Anterior cingulate cortex (tissue), 58 donors: ENCODE measurements around the gene AP3B1.
A peak's percentile ranks its signal among the peaks of the same experiment; 100 is the strongest.
"Not testable (repeated sequence)": the region's sequence is repeated elsewhere in the genome, so short reads cannot be mapped to it uniquely, and the experiment has no call there.

Source experiments
- DNase-seq, 58 donors: peaks; one replicate each; lab custom pipeline; 2025; lab: John Stamatoyannopoulos, UW

The AP3B1 gene

GRCh38 chr5:78170335-78170734 is 124.2 kb downstream of the AP3B1 start:
- not testable (repeated sequence) for DNase-seq

DNA sequence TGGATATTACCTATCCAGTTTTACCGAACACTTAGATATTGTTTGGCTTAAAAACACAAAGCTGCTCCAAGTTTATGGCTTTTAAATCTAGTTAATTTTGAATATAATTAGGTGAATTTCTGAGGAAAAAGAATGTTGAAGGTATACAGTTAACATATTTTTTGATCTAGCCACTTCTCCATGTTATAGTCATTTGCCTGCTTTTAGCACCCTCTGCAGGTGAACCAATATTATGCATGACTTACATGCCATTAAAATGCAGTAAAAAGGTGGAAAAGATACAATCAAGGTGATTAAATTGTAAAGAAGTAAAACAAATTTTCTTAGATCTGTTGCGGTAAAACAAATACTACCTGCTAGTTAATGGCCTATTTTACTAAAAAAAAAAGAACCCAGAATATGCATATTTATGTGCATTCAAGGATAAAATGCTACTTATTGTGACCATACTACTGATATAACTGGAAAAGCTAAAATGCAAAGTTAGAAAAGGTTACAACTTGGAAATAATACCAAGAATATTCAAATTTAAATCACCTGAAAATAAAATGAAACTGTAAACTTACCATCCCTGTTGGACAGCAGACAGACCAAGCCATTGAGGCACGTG is 132.1 kb downstream of the AP3B1 start:
- peak in 1 of 58 donors; percentile 23 for DNase-seq

DNA sequence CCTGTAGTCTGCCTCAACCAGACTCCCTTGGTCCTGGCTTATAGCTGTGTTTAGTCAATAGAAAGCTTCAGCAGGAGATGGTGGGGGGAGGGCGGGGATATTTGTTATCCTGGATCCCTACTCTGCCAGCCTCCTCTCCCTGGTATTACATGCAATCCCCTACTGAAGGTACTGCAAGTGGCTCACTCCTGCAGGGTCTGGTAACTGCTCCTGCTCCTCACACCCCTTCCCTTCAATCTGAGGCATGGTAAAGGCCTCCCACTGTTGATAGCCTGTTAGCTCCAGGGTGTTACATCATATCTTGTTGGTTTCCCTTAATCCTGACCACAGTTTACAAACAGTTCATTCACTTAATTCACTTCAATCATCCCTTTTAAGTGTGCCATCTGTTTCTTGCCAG is 137.5 kb downstream of the AP3B1 start:
- no peak for DNase-seq

GRCh38 chr5:78151594-78152271 is 142.8 kb downstream of the AP3B1 start:
- no peak for DNase-seq

GRCh38 chr5:78137290-78137689 is 157.2 kb downstream of the AP3B1 start:
- DNase-seq = no peak

GRCh38 chr5:78133423-78133822 is 161.1 kb downstream of the AP3B1 start:
- DNase-seq = no peak

DNA sequence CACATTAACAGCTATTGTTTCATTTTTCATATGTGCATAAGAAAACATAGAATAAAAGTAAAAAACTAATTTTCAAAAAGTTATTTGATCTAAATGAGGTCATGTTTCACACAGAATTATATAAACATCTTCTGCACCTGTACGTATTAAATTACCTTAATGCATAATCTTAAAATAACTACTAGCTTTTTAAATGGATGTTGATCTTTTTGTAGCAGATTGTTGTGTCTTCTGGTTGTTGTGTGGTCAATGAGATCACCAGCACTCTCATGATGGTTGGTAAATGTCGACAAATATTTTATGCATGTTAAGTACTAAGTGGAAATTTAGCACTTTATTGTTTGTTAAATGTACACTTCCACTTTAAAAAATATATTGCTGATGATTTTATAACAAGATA is 162.0 kb downstream of the AP3B1 start:
- DNase-seq = no peak

GRCh38 chr5:78129597-78129996 is 164.9 kb downstream of the AP3B1 start:
- no peak for DNase-seq

- DNase-seq = no peak
Measured at GRCh38 chr5:78127875-78128274, 166.6 kb downstream of the AP3B1 start.

GRCh38 chr5:78126536-78126935 is 168.0 kb downstream of the AP3B1 start:
- DNase-seq = no peak

DNA sequence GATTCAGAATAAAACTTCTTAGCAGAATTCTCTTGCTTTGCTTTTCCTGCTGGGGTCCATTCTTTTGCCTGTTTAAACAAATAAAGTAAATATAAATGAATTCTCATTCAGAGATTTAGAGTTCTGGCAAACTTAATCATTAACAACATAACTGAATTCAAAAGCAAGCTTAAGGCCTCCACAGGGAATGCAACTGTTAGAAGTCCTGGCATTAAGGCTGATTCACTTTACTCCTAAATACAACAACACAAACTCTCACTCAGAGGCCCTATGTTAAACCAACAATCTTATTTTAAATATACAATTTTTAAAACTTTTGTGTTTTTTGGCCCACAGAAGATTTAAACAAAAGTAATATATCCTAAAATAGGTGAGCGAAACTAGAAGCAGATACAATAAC is 178.3 kb downstream of the AP3B1 start:
- DNase-seq = no peak

GRCh38 chr5:78113689-78114264 is 180.7 kb downstream of the AP3B1 start:
- no peak for DNase-seq

DNA sequence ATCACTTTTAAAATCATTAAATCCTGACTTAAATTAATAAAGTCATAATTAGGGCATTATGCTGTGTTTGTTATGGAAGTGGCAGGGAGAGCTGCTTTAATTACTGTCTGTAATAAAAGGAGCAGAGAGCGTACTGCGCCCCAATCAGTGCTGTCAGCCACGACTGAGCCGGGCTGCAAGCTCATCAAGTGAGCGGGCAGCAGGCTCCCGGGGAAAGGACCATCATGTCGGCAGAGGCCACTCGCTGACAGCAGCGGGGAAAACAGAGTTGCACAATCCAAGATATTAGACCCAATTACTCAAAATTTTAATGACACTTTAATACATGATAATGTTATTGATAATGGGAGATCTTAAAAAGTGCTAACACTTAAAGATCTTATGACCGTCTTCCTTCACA is 181.6 kb downstream of the AP3B1 start:
- DNase-seq = no peak

- no peak for DNase-seq
Measured at GRCh38 chr5:78109891-78110324, 184.6 kb downstream of the AP3B1 start.

- no peak for DNase-seq
Measured at GRCh38 chr5:78108564-78108963, 185.9 kb downstream of the AP3B1 start.

DNA sequence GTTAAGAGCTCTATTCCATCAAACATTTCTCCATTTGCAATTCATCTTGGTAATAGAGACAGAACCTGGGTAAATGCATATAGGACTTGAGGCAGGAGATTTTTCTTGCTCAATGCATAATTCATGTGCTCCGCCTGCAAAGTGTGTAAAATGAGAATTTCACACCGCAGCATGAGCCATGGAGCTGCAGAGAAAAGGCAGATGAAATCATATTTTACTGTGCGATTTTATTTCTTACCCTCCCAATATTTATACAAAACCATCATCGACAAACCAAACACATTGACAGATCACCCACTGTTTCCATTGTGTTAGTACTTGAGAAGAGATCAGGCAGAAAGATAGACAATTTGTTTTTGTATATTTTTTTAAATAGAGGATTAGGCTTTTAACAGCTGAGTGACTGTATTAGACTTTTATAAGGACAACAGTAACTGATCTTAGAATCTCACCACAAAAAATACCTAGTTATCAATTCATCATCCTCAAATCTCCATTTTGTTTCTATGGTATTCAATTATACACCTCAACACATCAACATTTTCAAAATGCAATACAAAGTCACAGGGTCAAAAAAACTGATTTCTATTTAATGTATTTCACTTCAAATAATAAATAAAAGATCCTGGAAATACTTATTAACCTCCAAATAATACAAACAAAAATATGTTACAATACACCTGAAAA is 191.1 kb downstream of the AP3B1 start:
- no peak for DNase-seq

DNA sequence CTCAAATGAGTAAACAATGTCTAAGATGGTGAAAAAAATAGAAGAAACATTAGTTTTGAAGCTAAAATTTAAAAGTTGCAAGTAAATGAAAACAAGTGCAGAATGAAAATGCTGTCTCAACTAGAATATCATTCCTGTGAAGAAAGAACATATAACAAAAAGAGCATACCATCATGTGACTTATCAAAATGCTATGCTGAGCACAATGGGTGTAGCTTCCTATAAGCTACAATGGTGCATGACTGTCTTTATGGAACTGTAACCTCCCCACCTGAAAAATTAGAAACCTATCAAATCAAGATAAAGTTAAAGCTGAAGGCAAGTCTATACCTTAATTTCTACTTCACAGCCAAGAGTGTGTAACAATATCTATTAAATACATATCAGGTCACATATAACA is 192.0 kb downstream of the AP3B1 start:
- DNase-seq = no peak

DNA sequence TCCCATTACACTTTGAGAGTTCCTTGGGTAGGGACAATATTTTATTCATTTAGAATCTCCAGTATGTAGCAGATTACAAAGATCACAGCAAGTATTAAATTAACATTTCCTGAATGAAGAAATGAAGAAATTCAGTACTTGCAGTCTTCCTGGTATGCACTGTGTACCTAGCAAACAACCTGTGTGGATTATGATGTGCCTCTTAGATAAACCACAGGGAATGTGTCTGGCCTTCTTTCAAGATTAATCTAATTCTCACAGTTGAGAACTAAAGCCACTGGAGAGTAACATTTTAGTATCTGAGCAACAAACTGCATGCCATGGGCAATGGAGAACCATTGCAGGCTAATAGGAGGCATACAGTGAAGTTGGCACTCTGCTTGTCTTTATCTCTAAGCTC is 199.4 kb downstream of the AP3B1 start:
- DNase-seq = no peak

DNA sequence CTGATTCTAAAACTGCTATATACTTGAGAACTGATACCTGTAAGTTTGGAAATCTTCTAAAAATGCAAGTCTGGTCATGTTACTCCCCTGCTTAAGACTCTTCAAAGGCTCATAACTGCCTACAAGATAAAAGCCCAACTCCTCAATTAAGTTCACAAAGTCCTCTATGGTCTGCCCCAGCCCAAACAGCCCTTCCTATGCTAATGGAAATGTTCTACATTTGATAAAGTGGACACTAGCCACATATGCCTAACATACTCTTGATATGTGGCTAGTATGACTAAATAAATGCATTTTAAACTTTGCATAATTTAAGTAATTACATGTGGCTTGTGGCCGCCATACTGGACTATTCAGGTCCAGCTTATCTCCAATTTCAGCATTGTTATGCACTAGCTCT is 204.5 kb downstream of the AP3B1 start:
- DNase-seq = no peak

- no peak for DNase-seq
Measured at GRCh38 chr5:78078858-78079257, 215.6 kb downstream of the AP3B1 start.

- DNase-seq = no peak
Measured at GRCh38 chr5:78077369-78078068, 217.0 kb downstream of the AP3B1 start.
